Mononuclear cell (primary cell): ENCODE data around the gene PDXDC1. TPM values are rescaled to one million over a fixed set of nuclear protein-coding genes. Genes with fewer than 3 reads are reported as not detected.
"Not testable (repeated sequence)": the region's sequence is repeated elsewhere in the genome, so short reads cannot be mapped to it uniquely, and the experiment has no call there.

ENCODE experiments used
- H3K27me3 ChIP-seq: 2 replicates; pipeline ENCODE4 v1.6.0; 2011; ENCODE audit warnings: low read length, control low read depth; ENCODE audit not compliant: insufficient read depth
- H3K4me1 ChIP-seq: 2 replicates; pipeline ENCODE4 v1.5.1; 2011; ENCODE audit warnings: mild to moderate bottlenecking, low read length, control low read depth; ENCODE audit not compliant: insufficient read depth
- H3K4me3 ChIP-seq: 2 replicates; pipeline ENCODE4 v1.5.1; 2011; ENCODE audit warnings: mild to moderate bottlenecking, low read length, moderate library complexity
- H3K9me3 ChIP-seq: 2 replicates; pipeline ENCODE4 v1.5.1; 2011; ENCODE audit warnings: low read depth, mild to moderate bottlenecking, control low read depth, low read length
- total RNA-seq: library from RNA; depleted of rRNA; stranded (reverse); fragments of >200 nt; gene quantifications from one replicate; pipeline ENCODE4 v1.2.3, GENCODE V29; 2012

Gene PDXDC1
- total RNA-seq, 1 donor, result 101 TPM

DNA sequence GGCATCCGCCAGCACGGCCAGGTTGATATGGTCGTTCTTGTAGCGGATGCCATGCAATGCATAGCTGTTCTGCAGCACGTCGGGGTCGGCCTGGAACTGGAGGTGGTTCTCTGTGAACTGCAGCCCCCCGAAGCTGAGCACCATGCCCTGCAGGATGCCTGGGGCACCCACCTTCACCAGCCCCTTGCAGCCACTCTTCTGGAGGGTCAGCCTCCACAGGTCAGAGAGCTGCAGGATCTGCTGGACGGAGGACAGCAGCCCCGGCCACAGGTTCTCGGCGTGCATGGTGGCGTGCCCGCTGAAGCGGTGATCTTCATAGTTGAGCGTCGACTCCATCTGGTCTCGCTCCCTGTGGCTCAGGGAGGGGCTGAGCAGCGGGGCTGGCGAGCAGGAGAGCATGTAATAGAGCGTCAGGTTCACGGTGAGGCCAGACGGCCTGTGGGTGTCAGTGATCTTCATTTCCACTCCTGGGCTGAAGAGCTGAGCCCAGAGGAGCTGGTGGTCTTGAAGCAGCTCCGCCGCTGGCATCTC is 13.9 kb downstream of the PDXDC1 start:
- H3K9me3 ChIP-seq, H3K4me1 ChIP-seq, H3K4me3 ChIP-seq, H3K27me3 ChIP-seq: not testable (repeated sequence)

DNA sequence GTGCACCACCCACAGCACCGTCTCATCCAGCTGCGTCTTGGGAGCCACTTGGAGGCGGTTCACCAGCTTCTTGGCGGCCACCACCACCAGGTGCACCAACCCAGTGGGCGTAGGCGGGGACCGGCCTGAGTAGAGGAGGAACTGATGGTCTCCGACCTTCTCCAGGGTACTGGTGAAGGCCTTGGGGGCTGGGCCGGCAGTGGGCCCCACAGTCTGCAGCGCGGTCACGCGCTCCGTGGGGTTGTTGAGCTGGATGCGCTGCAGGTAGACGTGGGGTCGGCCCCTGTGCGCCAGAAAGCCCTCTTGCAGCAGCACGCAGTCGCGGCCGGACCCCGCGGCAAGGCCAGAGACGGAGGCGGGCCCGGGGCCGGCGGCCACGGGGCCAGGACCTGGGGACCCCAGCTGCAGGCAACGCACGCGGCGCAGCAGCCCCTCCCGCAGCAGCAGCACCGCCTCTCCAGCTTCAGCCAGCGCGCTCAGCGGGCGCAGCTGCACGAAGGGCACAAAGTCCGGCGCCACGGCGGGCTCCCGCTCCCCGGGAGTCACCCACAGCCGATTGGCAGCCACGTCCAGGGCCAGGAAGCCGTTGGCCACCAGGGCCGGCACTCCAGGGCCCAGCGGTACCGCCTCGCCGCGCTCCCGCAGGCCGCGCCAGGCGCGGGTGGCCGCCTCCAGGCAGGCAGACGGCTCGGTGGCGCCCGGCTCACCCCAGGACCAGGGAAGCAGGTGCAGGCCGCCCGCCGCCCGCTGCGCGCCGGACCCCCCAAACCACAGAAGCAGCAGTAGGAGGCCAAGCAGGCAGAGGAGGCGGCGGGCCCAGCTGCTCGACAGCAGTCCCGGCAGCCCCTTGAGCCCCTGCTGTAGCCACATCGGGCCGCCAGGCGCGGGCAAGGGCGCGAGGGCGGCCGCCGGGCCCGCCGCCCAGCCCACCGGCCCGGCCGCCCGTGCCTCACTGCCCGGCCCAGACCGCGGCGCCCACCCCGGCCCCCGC is 14.8 kb downstream of the PDXDC1 start:
- not testable (repeated sequence) for H3K4me3 ChIP-seq, H3K27me3 ChIP-seq, H3K4me1 ChIP-seq, H3K9me3 ChIP-seq

DNA sequence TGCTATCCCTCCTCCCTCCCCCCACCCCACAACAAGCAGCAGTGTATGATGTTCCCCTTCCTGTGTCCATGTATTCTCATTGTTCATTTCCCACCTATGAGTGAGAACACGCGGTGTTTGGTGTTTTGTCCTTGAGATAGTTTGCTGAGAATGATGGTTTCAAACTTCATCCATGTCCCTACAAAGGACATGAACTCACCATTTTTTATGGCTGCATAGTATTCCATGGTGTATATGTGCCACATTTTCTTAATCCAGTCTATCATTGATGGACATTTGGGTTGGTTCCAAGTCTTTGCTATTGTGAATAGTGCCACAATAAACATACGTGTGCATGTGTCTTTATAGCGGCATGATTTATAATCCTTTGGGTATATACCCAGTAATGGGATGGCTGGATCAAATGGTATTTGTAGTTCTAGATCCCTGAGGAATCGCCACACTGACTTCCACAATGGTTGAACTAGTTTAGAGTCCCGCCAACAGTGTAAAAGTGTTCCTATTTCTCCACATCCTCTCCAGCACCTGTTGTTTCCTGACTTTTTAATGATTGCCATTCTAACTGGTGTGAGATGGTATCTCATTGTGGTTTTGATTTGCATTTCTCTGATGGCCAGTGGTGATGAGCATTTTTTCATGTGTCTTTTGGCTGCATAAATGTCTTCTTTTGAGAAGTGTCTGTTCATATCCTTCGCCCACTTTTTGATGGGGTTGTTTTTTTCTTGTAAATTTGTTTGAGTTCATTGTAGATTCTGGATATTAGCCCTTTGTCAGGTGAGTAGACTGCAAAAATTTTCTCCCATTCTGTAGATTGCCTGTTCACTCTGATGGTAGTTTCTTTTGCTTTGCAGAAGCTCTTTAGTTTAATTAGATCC is 18.7 kb downstream of the PDXDC1 start:
- H3K4me1 ChIP-seq, H3K4me3 ChIP-seq, H3K27me3 ChIP-seq, H3K9me3 ChIP-seq: not testable (repeated sequence)

DNA sequence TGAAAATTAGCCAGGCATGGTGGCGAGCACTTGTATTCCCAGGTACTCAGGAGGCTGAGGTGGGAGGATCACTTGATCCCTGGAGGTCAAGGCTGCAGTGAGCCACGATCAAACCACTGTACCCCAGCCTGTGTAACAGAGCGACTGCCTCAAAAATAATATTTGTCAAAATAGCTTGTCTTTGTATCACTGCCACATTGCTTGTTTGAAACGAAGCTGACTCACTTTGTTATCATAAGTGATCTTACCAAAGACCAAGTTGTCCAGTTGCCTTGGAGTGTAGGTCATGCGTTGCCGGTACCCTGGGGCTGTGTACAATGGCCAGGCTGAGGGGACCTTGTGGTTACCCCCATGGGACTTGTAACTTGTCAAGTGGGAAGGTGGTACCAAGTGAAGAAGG is 21.9 kb downstream of the PDXDC1 start:
- H3K27me3 ChIP-seq, H3K4me3 ChIP-seq, H3K4me1 ChIP-seq, H3K9me3 ChIP-seq: not testable (repeated sequence)

DNA sequence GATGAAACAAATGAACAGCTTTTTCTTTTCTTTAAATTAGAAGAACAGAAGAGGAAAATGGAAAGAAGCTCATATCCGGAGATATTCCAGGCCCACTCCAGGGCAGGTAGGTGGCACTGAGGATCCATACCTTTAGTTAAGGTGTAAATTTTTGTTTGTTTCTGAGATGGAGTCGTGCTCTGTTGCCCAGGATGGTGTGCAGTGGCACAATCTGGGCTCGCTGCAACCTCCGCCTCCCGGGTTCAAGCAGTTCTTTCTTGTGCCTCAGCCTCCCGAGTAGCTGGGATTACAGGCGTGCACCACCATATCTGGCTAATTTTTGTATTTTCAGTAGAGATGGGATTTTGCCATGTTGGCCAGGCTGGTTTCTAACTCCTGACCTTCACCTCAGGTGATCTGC is 23.5 kb downstream of the PDXDC1 start:
- not testable (repeated sequence) for H3K4me1 ChIP-seq, H3K27me3 ChIP-seq, H3K9me3 ChIP-seq, H3K4me3 ChIP-seq

DNA sequence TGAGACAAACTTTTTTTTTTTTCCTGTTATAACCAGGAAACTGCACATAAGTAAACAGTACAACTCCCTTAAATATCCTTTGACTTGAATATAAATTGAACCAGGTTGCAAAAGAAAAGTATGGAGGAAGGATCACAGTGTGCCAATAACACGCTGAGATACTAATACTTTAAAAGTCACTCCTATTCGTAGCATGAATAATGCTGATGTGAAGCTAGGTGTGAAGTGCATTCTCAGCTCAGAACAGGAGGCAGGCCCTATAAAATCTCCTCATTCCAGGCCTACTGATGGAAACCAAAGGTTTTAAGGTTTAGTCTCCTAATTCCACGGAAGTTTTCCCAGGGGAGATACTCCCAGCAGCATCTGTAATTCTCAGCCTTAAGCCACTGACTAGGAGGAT is 25.0 kb downstream of the PDXDC1 start:
- H3K4me1 ChIP-seq, H3K27me3 ChIP-seq, H3K4me3 ChIP-seq, H3K9me3 ChIP-seq: not testable (repeated sequence)

GRCh38 chr16:15002448-15002847 is 27.6 kb downstream of the PDXDC1 start:
- not testable (repeated sequence) for H3K4me3 ChIP-seq, H3K9me3 ChIP-seq, H3K4me1 ChIP-seq, H3K27me3 ChIP-seq

DNA sequence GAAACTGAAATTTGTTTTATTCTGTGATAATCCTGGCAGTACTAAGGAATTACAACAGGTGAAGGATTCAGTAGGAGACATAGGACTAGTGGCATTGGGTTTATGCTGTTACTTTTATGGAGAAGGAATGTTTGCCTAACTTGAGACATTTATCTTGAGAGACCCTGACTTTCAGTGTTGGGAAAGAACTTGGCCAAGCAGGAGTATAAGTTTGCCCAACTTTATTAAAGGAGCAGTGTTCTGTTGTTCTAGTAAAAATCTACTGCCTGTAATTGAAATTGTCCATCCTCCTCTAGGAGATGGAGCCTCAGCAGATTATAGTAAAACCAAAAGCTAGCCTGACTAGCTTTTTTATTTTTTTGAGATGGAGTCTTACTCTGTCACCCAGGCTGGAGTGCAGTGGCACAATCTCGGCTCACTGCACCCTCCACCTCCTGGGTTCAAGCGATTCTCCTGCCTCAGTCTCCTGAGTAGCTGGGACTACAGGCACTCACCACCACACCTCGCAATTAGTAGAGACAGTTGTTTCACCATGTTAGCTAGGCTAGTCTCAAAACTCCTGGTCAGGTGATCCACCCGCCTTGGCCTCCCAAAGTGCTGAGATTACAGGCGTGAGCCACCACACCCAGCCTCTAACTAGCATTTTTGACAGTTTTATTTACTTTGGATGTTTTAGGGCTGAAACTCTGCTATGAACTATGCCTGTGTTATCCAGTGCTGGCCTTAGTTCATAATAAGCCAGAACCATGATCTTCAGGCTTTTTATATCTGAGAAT is 30.7 kb downstream of the PDXDC1 start:
- not testable (repeated sequence) for H3K27me3 ChIP-seq, H3K9me3 ChIP-seq, H3K4me3 ChIP-seq, H3K4me1 ChIP-seq

- not testable (repeated sequence) for H3K9me3 ChIP-seq, H3K4me1 ChIP-seq, H3K4me3 ChIP-seq, H3K27me3 ChIP-seq
These were observed 33.8 kb downstream of the PDXDC1 start for GRCh38 chr16:15008647-15009046.

DNA sequence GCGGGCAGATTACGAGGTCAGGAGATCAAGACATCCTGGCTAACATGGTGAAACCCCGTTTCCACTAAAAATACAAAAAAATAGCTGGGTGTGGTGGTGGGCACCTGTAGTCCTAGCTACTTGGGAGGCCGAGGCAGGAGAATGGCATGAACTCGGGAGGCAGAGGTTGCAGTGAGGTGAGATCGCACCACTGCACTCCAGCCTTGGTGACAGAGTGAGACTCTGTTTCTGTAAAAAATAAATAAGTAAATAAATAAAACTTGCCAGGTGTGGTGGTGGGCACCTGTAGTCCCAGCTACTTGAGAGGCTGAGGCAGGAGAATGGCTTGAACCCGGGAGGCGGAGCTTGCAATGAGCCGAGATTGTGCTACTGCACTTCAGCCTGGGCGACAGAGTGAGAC is 38.1 kb downstream of the PDXDC1 start:
- H3K4me1 ChIP-seq, result peaks cover 12% of the 10 kb centered on the region
- not testable (repeated sequence) for H3K4me3 ChIP-seq, H3K9me3 ChIP-seq, H3K27me3 ChIP-seq

DNA sequence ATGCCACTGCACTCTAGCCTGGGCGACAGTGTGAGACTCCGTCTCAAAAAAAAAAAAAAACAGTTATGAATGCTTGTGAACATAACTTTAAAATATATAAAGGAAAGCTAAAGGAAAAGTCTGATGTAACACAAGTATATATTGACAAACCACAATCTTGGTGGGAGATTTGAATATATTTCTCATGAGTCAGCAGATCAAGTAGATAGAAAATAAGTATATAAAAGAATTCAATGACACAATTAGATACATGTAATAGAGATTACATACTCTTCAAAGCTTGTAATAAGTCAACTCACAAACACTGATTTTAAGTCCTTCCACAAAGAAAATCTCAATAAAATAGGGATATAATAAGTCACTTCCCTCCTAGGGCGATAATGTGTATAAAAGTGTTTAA is 40.8 kb downstream of the PDXDC1 start:
- not testable (repeated sequence) for H3K9me3 ChIP-seq, H3K4me3 ChIP-seq, H3K27me3 ChIP-seq
- H3K4me1 ChIP-seq, result peaks cover 12% of the 10 kb centered on the region

GRCh38 chr16:15016354-15016753 is 41.5 kb downstream of the PDXDC1 start:
- not testable (repeated sequence) for H3K9me3 ChIP-seq, H3K4me3 ChIP-seq, H3K27me3 ChIP-seq
- H3K4me1 ChIP-seq, result peaks cover 12% of the 10 kb centered on the region

DNA sequence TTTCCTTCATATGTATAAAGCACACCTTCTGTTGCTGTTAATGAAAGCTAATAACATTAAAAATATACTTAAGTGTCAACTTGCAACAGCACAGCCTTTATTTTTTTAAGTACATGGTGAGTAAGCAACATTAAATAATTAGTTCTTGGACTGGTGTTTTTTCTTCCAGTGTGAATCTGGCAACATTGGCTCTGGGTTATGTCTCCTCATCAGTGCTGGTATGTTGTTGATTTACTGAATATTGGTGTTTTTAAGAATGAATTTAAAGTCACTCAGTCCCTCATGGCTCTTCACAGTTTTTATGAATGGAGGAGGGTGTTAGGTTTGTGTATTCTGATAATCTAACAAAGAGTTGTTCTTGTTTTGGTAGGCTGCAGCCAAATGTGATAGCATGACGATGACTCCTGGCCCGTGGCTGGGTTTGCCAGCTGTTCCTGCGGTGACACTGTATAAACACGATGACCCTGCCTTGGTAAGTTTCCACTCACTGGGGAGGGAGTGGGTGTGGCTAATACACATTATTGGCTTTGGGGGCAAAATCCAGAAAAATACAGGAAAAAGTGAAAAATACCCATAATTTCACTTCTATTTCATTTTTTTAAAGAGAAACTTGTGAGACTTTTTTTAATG is 42.2 kb downstream of the PDXDC1 start:
- H3K9me3 ChIP-seq, H3K4me3 ChIP-seq, H3K27me3 ChIP-seq: not testable (repeated sequence)
- H3K4me1 ChIP-seq, result peaks cover 12% of the 10 kb centered on the region

GRCh38 chr16:15021429-15021828 is 46.6 kb downstream of the PDXDC1 start:
- H3K27me3 ChIP-seq, H3K4me3 ChIP-seq, H3K4me1 ChIP-seq, H3K9me3 ChIP-seq: not testable (repeated sequence)
